ENCODE data around the gene CD274.

CD274 gene

GRCh38 chr9:5499889-5500398 lies 49.6 kb downstream of the CD274 start:
- no peak for DNase-seq (ENCODE audit: low spot score)

DNA sequence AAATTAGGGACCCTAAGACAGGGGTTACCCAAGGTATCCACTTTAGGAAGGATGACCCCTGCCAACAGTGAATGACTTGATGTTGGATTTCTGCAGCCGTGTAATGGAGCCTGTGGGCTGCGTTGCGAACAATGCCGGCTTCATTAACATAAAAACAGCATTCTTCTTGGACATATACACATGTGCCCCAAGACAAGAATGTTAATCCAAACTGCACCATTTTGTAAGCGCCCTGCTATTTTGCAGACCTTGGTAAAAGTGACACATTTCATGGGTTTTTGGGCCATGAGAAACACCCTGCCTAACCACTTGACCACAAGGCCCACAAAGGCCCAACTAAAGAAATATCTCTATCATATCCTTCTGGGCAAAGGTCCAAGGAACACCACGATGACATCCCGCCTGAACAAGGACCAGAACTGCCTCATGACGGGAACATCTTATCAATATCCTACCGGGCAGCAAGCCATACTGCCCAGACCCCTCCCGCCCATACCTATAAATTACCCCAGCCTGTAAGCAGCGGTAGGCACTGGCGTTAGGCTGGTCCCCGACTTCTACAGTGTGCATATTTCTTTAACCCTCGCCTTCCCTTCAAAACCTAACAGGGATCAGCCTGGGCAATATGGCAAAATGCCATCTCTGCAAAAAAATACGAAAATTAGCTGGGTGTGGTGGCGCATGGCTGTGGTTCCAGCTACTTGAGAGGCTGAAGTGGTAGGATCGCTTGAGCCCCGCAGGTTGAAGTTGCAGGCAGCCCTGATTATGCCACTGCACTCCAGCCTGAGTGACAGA lies 50.3 kb downstream of the CD274 start:
- no peak for DNase-seq (ENCODE audit: low spot score)

- DNase-seq (ENCODE audit: low spot score): no peak
These were observed 52.2 kb downstream of the CD274 start for GRCh38 chr9:5502553-5502952.

GRCh38 chr9:5509573-5509972 lies 59.2 kb downstream of the CD274 start:
- no peak for DNase-seq (ENCODE audit: low spot score)

GRCh38 chr9:5510360-5510931 lies 60.1 kb downstream of the CD274 start, which contains the start of gene PDCD1LG2:
PDCD1LG2 (plus strand) TSS chr9:5510531; CDS start chr9:5522547, 12,016 bp downstream.
- DNase-seq (ENCODE audit: low spot score): peak; percentile 36

DNA sequence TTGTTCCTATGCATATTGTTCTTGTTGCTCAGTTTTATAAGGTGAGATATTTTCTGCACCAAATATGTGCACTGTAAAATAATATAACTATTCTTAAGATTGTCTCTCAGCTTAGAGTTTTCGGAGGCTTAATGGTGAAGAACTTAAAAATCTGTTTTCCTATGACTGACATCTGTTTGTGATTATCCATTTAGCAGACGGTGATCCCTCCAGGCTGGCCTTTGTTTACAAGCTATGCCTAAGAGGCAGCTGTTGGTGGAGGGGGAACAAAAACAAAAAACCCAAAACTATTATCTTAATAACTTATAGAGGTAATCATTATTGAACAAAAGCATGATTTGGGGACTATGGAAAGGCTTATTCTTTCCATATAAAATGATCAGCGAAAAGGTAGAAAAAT lies 60.6 kb downstream of the CD274 start:
- DNase-seq (ENCODE audit: low spot score): no peak

DNA sequence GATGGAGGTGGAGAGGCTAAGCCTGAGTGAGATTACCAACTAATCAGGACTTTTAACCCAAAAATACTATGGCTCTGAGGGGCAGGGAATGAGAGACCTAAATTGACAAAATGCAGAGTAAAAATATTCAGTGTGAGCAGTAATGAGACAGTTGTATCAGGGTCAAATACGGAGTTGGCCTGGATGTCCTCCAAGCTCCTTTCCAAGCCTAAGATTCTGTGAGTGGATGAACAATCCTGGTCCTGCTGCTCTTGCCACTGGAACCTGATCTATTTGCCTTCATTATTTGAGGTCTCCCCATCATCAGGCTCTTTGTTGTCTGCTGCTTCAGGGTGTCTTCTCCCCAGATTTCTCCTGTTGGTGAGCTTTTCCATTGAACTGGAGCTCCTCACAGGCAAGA lies 61.1 kb downstream of the CD274 start:
- DNase-seq (ENCODE audit: low spot score): no peak

- no peak for DNase-seq (ENCODE audit: low spot score)
These were observed 61.7 kb downstream of the CD274 start for GRCh38 chr9:5511935-5512580.

GRCh38 chr9:5512658-5513452 lies 62.5 kb downstream of the CD274 start:
- DNase-seq (ENCODE audit: low spot score): no peak

GRCh38 chr9:5513966-5514616 lies 63.7 kb downstream of the CD274 start:
- DNase-seq (ENCODE audit: low spot score): no peak

DNA sequence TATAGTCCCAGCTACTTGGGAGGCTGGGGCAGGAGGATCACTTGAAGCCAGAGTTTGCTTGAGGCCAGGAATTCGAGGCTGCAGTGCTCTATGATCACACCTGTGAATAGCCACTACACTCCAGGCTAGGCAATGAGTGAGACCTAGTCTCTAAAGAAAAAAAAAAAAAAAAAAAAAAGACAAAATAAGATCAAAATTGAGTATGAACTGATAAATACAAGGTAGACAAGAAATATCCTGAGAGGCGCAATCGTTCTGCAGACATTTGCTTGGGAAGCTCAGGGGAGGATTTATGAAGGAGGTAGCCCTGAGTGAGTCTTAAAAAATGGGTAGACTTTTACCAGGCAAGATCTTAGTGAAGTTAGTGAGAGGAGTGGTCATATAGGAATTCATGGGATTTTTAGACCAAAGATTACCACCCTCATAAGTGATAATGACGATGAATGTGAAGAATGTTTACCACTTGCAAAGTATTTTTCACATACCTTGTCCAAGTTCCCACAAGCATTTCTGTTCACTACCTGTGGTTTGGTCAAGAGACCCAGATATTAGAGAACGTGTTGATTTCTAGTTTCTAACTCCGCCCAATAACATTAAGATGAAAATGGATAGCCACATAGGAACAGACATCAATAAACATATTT lies 64.4 kb downstream of the CD274 start:
- DNase-seq (ENCODE audit: low spot score): no peak

DNA sequence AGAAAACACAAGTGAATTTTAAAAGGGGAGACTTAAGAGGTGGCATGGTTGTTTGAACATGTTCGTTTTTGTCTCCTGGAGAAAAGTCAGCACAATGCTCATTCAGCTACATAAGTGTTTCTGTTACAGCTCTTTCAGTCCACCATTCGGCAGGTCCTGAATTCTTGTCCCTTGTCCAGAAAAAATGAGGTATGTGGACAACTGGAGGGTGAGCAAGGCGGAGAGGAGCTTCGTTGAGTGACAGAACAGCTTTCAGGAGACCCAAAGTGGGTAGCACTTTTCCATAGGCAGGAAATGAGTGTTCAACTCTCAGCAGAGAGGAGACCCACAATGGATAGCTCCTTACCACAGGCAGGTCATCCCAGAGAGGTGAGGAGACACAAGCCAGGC lies 64.9 kb downstream of the CD274 start:
- DNase-seq (ENCODE audit: low spot score): no peak

DNA sequence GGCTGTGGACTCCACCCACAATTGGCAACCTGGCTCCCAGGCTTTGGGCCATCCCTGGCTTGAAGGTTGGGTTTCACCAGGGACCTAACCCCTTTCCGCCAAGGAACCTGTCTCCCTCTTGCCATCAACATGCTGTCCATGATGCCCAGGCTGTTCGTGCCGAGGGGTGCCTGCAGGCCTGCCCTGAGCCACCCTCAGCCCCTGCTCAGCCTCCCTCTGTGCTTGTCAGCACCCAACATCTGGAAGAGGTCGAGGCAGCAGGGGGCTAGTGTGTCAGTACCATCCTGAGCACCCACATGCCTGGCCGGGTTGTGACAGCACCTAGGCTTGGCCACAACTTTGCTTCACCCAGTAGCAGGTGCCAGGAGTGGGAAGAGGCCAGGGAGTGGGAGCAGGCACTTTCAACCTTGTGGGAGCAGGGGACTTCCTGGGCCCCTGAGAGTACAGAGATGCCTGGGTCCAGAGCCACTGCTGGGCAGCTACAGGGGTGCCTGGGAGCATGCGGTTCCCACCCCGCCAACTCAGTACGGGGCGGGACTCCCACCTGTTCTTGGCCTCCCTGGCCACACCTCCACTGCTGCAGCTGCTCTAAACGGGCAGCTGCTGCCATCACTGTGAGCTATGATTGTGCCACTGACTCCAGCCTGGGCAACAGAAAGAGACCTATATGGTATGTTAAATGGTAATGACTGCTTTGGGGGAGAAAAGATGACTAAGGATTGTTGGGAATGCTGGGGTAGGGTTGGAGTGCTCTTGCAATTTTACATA lies 66.3 kb downstream of the CD274 start:
- no peak for DNase-seq (ENCODE audit: low spot score)

- DNase-seq (ENCODE audit: low spot score): no peak
These were observed 68.0 kb downstream of the CD274 start for GRCh38 chr9:5518171-5518936.

DNA sequence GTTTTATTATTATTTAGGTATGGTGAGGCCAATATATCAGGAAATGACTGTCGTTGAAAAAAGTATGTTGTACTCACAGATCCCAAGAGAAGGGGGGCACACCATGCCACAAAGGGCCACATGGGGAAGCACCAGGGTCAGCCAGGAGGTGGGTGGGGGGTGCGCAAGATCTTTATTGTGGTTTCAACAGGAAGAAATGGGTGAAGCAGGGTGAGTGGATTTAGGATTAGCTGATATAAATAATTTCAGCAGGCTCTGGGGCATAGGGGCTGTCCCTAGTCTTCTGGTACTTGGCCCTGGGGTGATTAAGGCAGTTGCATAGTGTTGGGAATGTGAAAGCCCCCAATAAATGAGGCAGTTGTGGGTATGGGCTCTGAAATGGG lies 68.6 kb downstream of the CD274 start:
- DNase-seq (ENCODE audit: low spot score): no peak
